A549 (cell line): Measurements from ENCODE around the gene TEX44. TPM values are rescaled to one million over a fixed set of nuclear protein-coding genes. Genes with fewer than 3 reads are reported as not detected.

Experiments used
- ATAC-seq, 2 experiments: fragments of 200-7000 bp in 1 of 2; fragments of >200 bp in 1 of 2; cut with Nextera tagmentation in 1 of 2; cut with Tn5 transposase in 1 of 2; 3 replicates each; pipeline versions ENCODE4 v1.8.0 to v1.9.1; 2018 to 2020; ENCODE audit warnings: mild to moderate bottlenecking in 1 of 2, moderate library complexity in 1 of 2
- CTCF ChIA-PET: fragments of 300-600 bp; sonication (Branson Sonifier 250); formaldehyde crosslinking; extraction: SDS; loops from one replicate; lab custom pipeline; 2021; ENCODE audit warnings: antibody characterized with exemption, inconsistent platforms; lab: Yijun Ruan, JAX
- POLR2A ChIA-PET: fragments of 350-600 bp; formaldehyde crosslinking; extraction: SDS; loops from one replicate; lab custom pipeline; 2021; ENCODE audit warnings: antibody characterized with exemption, inconsistent platforms; lab: Yijun Ruan, JAX
- DNase-seq, 2 experiments: peaks; one replicate each; pipeline versions ENCODE4 v3.0.0 to v3.0.0-alpha.2; 2011 to 2016; ENCODE audit warnings: low read depth in 1 of 2, low spot score in 1 of 2
- FAIRE-seq: peaks from 2 replicates; lab custom pipeline; 2011; peaks lifted over from hg19 to GRCh38; lab: Jason Lieb, UNC
- H3K27ac ChIP-seq, 2 experiments: fragments of >200 bp; sonication (Bioruptor Twin); formaldehyde crosslinking; 3 replicates each; pipeline ENCODE4 v1.5.1; 2016 to 2017
- H3K4me1 ChIP-seq: fragments of >200 bp; sonication (Bioruptor Twin); formaldehyde crosslinking; 3 replicates; pipeline ENCODE4 v1.6.1; 2016
- H3K4me2 ChIP-seq: fragments of >200 bp; sonication (Bioruptor Twin); formaldehyde crosslinking; 3 replicates; pipeline ENCODE4 v1.6.1; 2016
- H3K4me3 ChIP-seq: fragments of >200 bp; sonication (Bioruptor Twin); formaldehyde crosslinking; 3 replicates; pipeline ENCODE4 v1.5.1; 2016
- H3K9me3 ChIP-seq: fragments of >200 bp; sonication (Bioruptor Twin); formaldehyde crosslinking; 3 replicates; pipeline ENCODE4 v1.6.1; 2016
- ATOH8 ChIP-seq: fragments of 250-450 bp; sonication (Bioruptor Pico); IDR thresholded peaks from 2 replicates; pipeline ENCODE4 v1.5.0; 2020; ENCODE audit warnings: low read depth, mild to moderate bottlenecking, moderate library complexity
- BCL3 ChIP-seq: fragments of >200 bp; sonication (Bioruptor Twin); formaldehyde crosslinking; IDR thresholded peaks from 3 replicates; pipeline ENCODE4 v1.6.1; 2016
- CBX2 ChIP-seq: fragments of 200-600 bp; sonication (generic); IDR thresholded peaks from 2 replicates; pipeline ENCODE4 v1.6.1; 2016; ENCODE audit warnings: low read depth, mild to moderate bottlenecking, borderline replicate concordance
- CBX8 ChIP-seq: fragments of 200-600 bp; sonication (generic); IDR thresholded peaks from 2 replicates; pipeline ENCODE4 v1.6.1; 2016
- ELK1 ChIP-seq: fragments of 150-350 bp; IDR thresholded peaks from 2 replicates; pipeline ENCODE4 v1.6.1; 2014; ENCODE audit warnings: low read depth, mild to moderate bottlenecking, low read length
- EP300 ChIP-seq, 2 experiments: fragments of >200 bp; sonication (Bioruptor Twin); formaldehyde crosslinking; IDR thresholded peaks; 2 replicates in 1 of 2; 3 replicates in 1 of 2; pipeline ENCODE4 v1.6.1; 2016 to 2017
- ESRRA ChIP-seq: fragments of 150-350 bp; IDR thresholded peaks from 2 replicates; pipeline ENCODE4 v1.6.1; 2014; ENCODE audit warnings: mild to moderate bottlenecking, low read length, borderline replicate concordance
- GATA3 ChIP-seq: IDR thresholded peaks from 2 replicates; pipeline ENCODE4 v1.6.1; 2012; ENCODE audit warnings: borderline replicate concordance
- HMGXB4 ChIP-seq: fragments of 250-450 bp; sonication (Bioruptor Pico); IDR thresholded peaks from 2 replicates; pipeline ENCODE4 v1.5.0; 2021; ENCODE audit warnings: mild to moderate bottlenecking, moderate library complexity, borderline replicate concordance
- JUN ChIP-seq, 2 experiments: fragments of >200 bp; sonication (Bioruptor Twin); formaldehyde crosslinking; IDR thresholded peaks; 2 replicates in 1 of 2; 3 replicates in 1 of 2; pipeline ENCODE4 v1.6.1; 2016 to 2017
- KDM5A ChIP-seq: fragments of 200-600 bp; sonication (generic); IDR thresholded peaks from 2 replicates; pipeline ENCODE4 v1.6.1; 2016; ENCODE audit warnings: antibody characterized with exemption, mild to moderate bottlenecking
- MAZ ChIP-seq: fragments of 150-350 bp; IDR thresholded peaks from 2 replicates; pipeline ENCODE4 v1.6.1; 2014; ENCODE audit warnings: antibody characterized with exemption, low read depth, low read length, borderline replicate concordance
- NFE2L2 ChIP-seq: fragments of 150-350 bp; conservative IDR thresholded peaks from 2 replicates; pipeline ENCODE4 v1.6.1; 2014; ENCODE audit warnings: low read length
- PHF8 ChIP-seq: fragments of 200-600 bp; sonication (generic); IDR thresholded peaks from 2 replicates; pipeline ENCODE4 v1.6.1; 2016; ENCODE audit warnings: low read depth, mild to moderate bottlenecking, antibody characterized with exemption, moderate library complexity, borderline replicate concordance
- RAD21 ChIP-seq, 2 experiments: fragments of >200 bp in 1 of 2; sonication (Bioruptor Twin) in 1 of 2; formaldehyde crosslinking in 1 of 2; IDR thresholded peaks in 1 of 2; conservative IDR thresholded peaks in 1 of 2; 2 replicates in 1 of 2; 3 replicates in 1 of 2; pipeline ENCODE4 v1.6.1; 2012 to 2018; ENCODE audit warnings: inconsistent platforms in 1 of 2
- RARB ChIP-seq: fragments of 250-450 bp; sonication (Bioruptor Pico); IDR thresholded peaks from 2 replicates; pipeline ENCODE4 v1.8.0; 2021; ENCODE audit warnings: mild to moderate bottlenecking, moderate library complexity
- RCOR1 ChIP-seq: fragments of 150-350 bp; IDR thresholded peaks from 2 replicates; pipeline ENCODE4 v1.6.1; 2014; ENCODE audit warnings: antibody characterized with exemption, low read length, low read depth
- REST ChIP-seq: fragments of 200-600 bp; sonication (generic); IDR thresholded peaks from 2 replicates; pipeline ENCODE4 v1.6.1; 2016; ENCODE audit warnings: antibody characterized with exemption, mild to moderate bottlenecking, moderate library complexity
- ZSCAN20 ChIP-seq: fragments of 250-450 bp; sonication (Bioruptor Pico); IDR thresholded peaks from 2 replicates; pipeline ENCODE4 v1.8.0; 2022; ENCODE audit warnings: mild to moderate bottlenecking, moderate library complexity
- WGBS: methylation state at CpG from one replicate; pipeline ENCODE4 v1.1.6; 2017; ENCODE audit errors: missing lambda C conversion rate; 5-methylcytosine and 5-hydroxymethylcytosine counted together
- polyA plus RNA-seq, 4 experiments: library from polyadenylated mRNA; depleted of rRNA in 3 of 4; stranded (reverse); fragments of >200 nt; fragmentation: RNase III in 1 of 4; extraction: RNeasy Plus Mini Kit Qiagen cat#74134 plus additional on column Dnase treatment in 1 of 4; gene quantifications; 2 replicates in 3 of 4; 3 replicates in 1 of 4; pipeline ENCODE4 v1.2.3, GENCODE V29; 2011 to 2017

The TEX44 gene
- polyA plus RNA-seq, 2 of the 4 experiments (the other 2 are of a cell fraction): not detected

GRCh38 chr2:231632559-231633142, 40.0 kb downstream of the TEX44 start:
- peaks cover 36% of the 10 kb centered on the region for H3K4me1 ChIP-seq
- ATAC-seq: peak; percentile 31 to 58; a peak in 3 of 6 replicates
- TF ChIP-seq ZSCAN20 (CRISPR knock-in tag): no peak
- no peak for TF ChIP-seq RCOR1
- no peak for TF ChIP-seq HMGXB4 (CRISPR knock-in tag)
- no peak for TF ChIP-seq EP300 (IDR thresholded peaks at IDR 0.05)
- no peak for TF ChIP-seq CBX8
- TF ChIP-seq REST: no peak
- no peak for TF ChIP-seq RAD21 (conservative IDR thresholded peaks at IDR 0.05 in 1 of 2, IDR thresholded peaks at IDR 0.05 in 1 of 2)
- TF ChIP-seq ESRRA: no peak
- TF ChIP-seq ELK1: no peak
- TF ChIP-seq NFE2L2: no peak
- TF ChIP-seq RARB (CRISPR knock-in tag): no peak
- TF ChIP-seq, all 56 proteins: peak for 0
- DNase-seq (peak in 1 of 2 experiments; percentile 44), FAIRE-seq (no peak)
- no peaks in the 10 kb centered on the region for H3K9me3 ChIP-seq
- H3K4me2 ChIP-seq: peak overlapping the region; percentile 56
- H3K4me3 ChIP-seq: no peak overlapping the region
- ChIA-PET POLR2A (interaction anchor here (0.8 to 1.8 kb wide), 5 partner anchors 10 to 75 kb away, joined by 3 to 11 read pairs (median 6); partner anchors contain the start of gene PTMA), CTCF (interaction anchor here (0.9 to 95.1 kb wide), 4 partner anchors 12 to 51 kb away, joined by 3 to 4158 read pairs (median 25); partner anchors contain the start of gene PTMA)
- WGBS: 72% methylated on average over 14 of the region's 14 CpGs
- peak overlapping the region; percentile 66 to 72; a peak in 5 of 6 replicates for H3K27ac ChIP-seq

GRCh38 chr2:231633241-231633976, 40.7 kb downstream of the TEX44 start:
- ChIA-PET POLR2A (interaction anchor here (0.5 to 1.8 kb wide), 6 partner anchors 9 to 75 kb away, joined by 3 to 11 read pairs (median 5); partner anchors contain the start of gene PTMA), CTCF (interaction anchor here (1.3 to 95.1 kb wide), 3 partner anchors 13 to 50 kb away, joined by 3 to 4158 read pairs (median 47); partner anchors contain the start of gene PTMA)
- FAIRE-seq: no peak
- H3K4me2 ChIP-seq: peak overlapping the region; percentile 56
- peaks cover 33% of the 10 kb centered on the region for H3K4me1 ChIP-seq
- no peak for TF ChIP-seq CBX8
- no peak for TF ChIP-seq PHF8
- no peak for TF ChIP-seq RARB (CRISPR knock-in tag)
- no peak for TF ChIP-seq ESRRA
- TF ChIP-seq CBX2: no peak
- TF ChIP-seq ATOH8: no peak
- no peak for TF ChIP-seq BCL3
- no peak for TF ChIP-seq MAZ
- TF ChIP-seq JUN (IDR thresholded peaks at IDR 0.05): no peak
- TF ChIP-seq KDM5A: no peak
- TF ChIP-seq GATA3: no peak
- no peak for TF ChIP-seq RAD21 (conservative IDR thresholded peaks at IDR 0.05 in 1 of 2, IDR thresholded peaks at IDR 0.05 in 1 of 2)
- no peaks in the 10 kb centered on the region for H3K9me3 ChIP-seq
- H3K4me3 ChIP-seq: no peak overlapping the region
- 89% methylated on average over 13 of the region's 13 CpGs for WGBS
- ATAC-seq: peak; percentile 22 to 31; a peak in 4 of 6 replicates
- H3K27ac ChIP-seq: peak overlapping the region; percentile 66 to 72; a peak in 5 of 6 replicates
- no peak for DNase-seq
